Measurements from ENCODE around the gene MEIOB.
"Not testable (repeated sequence)": the region's sequence is repeated elsewhere in the genome, so short reads cannot be mapped to it uniquely, and the experiment has no call there.

The MEIOB gene

DNA sequence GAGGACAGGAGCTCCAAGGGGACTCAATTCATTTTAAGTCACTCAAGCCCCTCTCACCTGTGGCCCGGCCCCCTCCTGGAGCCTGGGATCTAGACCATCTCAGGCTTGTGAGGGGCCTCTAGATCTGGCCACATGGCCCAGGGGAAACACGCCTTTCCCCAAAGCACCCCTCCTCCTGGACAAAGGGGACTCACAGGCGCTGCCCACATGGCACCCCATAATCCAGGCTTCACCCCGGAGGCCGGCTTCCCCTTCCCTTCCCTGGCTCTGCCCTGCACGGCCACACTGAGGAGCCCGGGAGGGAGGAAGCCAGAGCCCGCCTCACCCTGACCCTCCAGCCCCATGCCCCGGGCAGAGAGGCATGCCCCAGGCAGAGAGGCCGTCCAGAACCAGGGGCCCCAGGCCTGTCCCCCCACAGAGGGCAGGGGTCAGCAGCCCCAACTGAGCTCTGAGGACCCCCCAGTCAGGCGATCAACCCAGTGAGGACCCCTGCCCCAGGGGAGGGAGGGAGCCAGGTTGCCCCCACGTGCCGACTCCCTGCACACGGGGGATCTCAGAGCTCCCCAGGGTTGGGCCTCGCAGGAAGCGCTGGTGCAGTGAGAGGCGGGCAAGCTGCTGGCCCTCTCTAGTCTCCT lies 35.4 kb upstream of the MEIOB start:
- no peak for DNase-seq (ENCODE audit: low read depth, low spot score)

DNA sequence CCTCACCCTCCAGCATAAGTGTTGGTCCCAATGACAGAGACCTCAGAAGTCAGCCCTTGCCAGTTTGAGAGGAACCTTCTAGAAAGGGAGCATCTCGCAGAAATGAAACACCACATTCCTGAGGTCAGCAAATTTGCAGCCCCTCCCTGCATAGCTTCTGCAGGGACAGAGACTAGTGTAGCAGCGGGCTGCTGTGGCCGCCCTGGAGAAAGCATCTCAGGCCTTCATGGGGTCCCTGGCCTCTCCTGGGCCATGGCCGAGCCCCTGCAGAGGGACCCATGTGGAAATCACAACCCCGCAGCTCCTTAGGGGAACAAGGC lies 34.8 kb upstream of the MEIOB start:
- DNase-seq (ENCODE audit: low read depth, low spot score): no peak

DNA sequence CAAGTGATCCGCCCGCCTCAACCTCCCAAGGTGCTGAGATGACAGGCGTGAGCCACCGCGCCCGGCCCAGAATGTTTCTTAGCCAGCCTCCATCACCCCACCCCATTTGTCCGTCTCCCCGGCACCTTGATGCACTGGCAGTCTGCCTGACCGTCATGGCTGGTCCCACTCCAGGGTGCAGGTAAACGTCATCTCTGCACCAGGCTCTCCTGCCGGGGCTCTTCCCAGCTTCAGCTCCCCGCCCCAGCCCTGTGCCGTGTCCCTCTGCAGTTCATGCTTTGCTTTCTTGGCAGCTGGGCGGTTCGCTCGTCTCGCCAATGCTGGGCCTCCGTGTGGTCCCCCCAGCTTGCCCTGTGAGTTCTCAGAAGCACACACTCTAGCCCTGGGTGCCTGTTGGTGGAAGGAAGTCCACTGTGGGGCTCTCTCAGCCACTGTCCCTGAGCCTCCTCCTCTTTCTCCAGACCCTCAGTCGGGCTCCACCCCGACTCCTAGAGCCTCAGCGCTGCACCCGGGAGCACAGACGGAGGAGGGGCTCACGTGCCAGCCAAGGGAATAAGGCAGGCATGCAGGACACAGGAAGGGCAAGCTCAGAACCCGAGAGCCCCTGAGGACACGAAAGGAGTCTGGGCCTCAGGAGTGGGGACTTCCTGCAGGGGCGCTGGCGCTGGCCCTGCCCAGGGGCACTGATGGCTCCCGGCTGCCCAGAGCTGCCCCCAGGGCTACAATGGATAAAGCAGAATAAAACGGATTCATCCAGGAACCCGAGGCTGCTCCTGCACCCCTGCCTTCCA lies 34.3 kb upstream of the MEIOB start:
- DNase-seq (ENCODE audit: low read depth, low spot score): no peak

- no peak for DNase-seq (ENCODE audit: low read depth, low spot score)
Measured at GRCh38 chr16:1903845-1904840, 32.2 kb upstream of the MEIOB start.

GRCh38 chr16:1903220-1903574 lies 31.2 kb upstream of the MEIOB start:
- DNase-seq (ENCODE audit: low read depth, low spot score): peak; percentile 53

GRCh38 chr16:1902547-1903219 lies 30.7 kb upstream of the MEIOB start:
- DNase-seq (ENCODE audit: low read depth, low spot score): no peak

DNA sequence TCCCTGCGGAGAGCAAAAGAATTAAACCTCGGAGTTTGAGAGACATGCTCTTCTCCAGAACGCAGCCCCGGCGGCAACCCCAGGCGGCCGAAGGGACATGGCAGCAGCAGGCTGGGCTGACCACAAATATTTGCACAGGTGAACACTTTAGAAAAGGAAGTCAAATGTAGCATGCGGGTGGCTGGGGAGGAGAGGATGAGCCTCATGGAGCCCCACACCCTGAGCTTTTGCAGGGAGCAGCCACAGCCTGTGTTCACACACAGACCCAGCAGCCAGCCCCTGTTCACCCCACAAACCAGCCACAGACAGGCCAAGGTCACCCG lies 28.4 kb upstream of the MEIOB start:
- DNase-seq (ENCODE audit: low read depth, low spot score): no peak

DNA sequence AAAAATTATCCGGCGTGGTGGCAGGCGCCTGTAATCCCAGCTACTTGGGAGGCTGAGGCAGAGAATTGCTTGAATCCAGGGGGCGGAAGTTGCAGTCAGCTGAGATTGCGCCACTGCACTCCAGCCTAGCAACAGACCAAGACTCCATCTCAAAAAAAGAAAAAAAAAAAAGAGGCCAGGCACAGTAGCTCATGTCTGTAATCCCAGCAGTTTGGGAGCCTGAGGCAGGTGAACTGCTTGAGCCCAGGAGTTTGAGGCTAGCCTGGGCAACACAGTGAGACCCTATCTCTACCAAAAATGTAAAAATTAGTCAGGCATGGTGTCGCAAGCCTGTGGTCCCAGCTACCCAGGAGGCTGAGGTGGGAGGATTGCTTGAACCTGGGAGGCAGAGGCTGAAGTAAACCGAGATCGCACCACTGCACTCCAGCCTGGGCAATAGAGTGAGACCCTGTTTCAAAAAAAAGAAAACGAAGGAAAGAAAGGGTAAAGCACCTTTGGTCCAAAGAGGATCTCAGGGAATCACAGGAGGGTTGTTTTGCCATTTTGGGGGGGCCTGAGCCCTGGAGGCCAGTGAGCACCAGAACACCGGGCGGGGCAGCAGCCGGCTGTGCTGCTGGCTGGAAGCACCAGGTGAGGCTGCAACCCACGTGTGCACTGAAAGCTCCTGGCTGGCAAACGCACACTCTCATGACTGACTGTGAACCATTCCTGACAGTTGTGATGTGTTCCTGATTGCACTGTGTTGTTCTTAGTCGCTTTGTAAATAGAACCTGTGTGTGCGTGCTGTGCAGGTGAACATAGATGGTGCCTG lies 27.9 kb upstream of the MEIOB start:
- no peak for DNase-seq (ENCODE audit: low read depth, low spot score)

DNA sequence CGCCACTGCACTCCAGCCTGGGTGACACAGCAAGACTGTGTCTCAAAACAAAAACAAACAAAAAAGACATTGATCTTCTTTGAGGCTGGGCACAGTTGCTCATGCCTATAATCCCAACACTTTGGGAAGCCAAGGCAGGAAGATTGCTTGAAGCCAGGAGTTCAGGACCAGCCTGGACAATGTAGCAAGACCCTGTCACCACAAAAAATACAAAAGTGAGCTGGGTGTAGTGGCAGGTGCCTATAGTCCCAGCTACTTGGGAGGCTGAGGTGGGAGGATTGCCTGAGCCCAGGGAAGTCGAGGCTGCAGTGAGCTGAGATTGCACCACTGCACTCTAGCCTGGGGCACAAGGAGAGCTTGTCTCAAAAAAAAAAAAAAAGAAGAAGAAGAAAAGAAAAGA lies 25.7 kb upstream of the MEIOB start:
- not testable (repeated sequence) for DNase-seq (ENCODE audit: low read depth, low spot score)

- DNase-seq (ENCODE audit: low read depth, low spot score): no peak
Measured at GRCh38 chr16:1895949-1896675, 24.1 kb upstream of the MEIOB start.

DNA sequence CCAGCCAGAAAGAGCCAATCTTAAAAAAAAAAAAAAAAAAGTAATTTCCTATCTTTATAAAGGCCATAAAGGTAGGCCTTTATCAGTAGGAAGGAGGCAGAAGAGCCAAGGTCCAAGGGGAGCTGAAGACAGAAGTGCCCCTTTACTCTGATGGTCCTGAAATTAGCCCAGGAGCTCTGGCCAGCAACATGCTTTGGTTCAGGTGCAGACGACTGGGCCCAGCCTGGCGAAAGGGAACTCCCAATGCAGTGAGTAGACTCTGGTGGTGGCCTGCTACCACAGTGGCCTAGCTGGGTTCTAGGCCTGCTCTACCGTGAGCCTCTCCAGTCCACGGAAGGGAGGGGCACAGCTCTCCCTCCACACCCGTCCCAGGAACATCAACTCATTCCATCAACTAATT lies 23.1 kb upstream of the MEIOB start:
- DNase-seq (ENCODE audit: low read depth, low spot score): no peak

- DNase-seq (ENCODE audit: low read depth, low spot score): no peak
Measured at GRCh38 chr16:1890708-1891050, 18.7 kb upstream of the MEIOB start.

GRCh38 chr16:1890024-1890707 lies 18.2 kb upstream of the MEIOB start:
- DNase-seq (ENCODE audit: low read depth, low spot score): no peak

- peak; percentile 9 for DNase-seq (ENCODE audit: low read depth, low spot score)
Measured at GRCh38 chr16:1887711-1888354, 15.9 kb upstream of the MEIOB start.

GRCh38 chr16:1884889-1885288 lies 12.9 kb upstream of the MEIOB start:
- DNase-seq (ENCODE audit: low read depth, low spot score): no peak

GRCh38 chr16:1884155-1884760 lies 12.3 kb upstream of the MEIOB start:
- no peak for DNase-seq (ENCODE audit: low read depth, low spot score)

DNA sequence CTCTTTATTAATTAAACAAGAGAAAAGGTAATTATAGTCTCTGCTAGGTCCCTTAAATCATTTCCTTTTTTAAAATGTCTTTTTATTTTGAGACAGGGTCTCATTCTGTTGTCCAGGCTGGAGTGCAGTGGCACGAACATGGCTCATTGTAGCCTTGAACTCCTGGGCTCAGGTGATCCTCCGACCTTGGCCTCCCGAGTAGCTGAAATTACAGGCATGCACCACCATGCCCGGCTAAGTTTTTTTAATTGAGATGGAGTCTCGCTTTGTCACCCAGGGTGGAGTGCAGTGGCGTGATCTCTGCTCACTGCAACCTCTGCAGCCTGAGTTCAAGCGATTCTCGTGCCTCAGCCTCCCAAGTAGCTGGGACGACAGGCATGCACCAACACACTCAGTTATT lies 9.2 kb upstream of the MEIOB start:
- DNase-seq (ENCODE audit: low read depth, low spot score): not testable (repeated sequence)

DNA sequence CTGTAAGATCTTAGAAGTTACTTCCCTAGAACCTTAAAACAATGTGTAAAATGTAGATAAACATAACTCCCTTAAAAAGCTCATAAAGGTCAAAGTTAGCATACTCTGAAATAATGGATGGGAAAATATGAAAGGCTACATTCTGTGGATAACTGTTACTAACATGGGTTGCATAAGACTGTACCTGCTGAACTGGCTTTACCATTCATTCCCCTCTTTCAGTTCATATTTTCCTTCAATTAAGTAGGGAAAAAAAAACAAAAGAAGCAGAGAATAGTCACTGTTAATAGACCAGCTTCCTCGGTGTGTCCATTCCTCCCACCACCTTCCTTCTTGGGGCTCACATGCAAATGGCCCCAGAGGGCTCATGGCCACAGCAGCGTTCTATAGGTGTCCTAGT lies 7.5 kb upstream of the MEIOB start:
- no peak for DNase-seq (ENCODE audit: low read depth, low spot score)

DNA sequence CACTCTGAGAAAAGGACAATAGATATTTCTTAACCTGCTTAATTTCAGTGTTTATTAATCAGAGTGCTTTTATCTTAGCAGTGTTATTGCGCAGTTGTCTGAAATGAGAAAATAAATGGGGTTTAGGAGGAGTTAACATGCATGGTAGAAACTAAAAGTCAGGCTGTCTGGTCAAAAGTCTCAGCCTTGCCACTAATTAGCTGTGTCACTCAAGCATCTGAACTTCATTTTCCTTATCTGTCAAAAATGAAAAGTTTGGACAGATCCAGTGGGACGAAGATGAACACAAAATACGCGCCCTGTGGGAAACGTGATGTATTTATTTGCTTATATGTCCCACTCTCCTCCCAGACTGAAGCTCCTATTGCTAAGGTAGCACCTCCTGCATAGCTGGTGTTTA lies 6.3 kb upstream of the MEIOB start:
- DNase-seq (ENCODE audit: low read depth, low spot score): no peak

All from ELF-1 (cell line).